Natural killer cell (primary cell): ENCODE measurements around the gene YOD1. TPM values are rescaled to one million over a fixed set of nuclear protein-coding genes. Genes with fewer than 3 reads are reported as not detected.

Experiments
- ATAC-seq, 3 donors: fragments of 150-1000 bp in 2 of 3; fragments of 200-7000 bp in 1 of 3; cut with Tn5 transposase; 1 replicate in 1 of 3; 2 replicates in 2 of 3; pipeline ENCODE4 v1.10.0; 2021; ENCODE audit warnings: mild to moderate bottlenecking in 2 of 3, moderate library complexity in 2 of 3
- DNase-seq, 2 donors: peaks; one replicate each; pipeline versions ENCODE4 v3.0.0 to v3.0.0-alpha.2; 2013 to 2021; ENCODE audit warnings: mixed read lengths in 1 of 2
- H3K27ac ChIP-seq: one replicate; pipeline ENCODE4 v1.5.1; 2013; ENCODE audit warnings: mild to moderate bottlenecking, low read length
- H3K27me3 ChIP-seq: one replicate; pipeline ENCODE4 v1.6.1; 2013; ENCODE audit warnings: low read length; ENCODE audit not compliant: control insufficient read depth, insufficient read depth
- H3K36me3 ChIP-seq: one replicate; pipeline ENCODE4 v1.6.1; 2013; ENCODE audit warnings: low read length; ENCODE audit not compliant: control insufficient read depth, insufficient read depth
- H3K4me1 ChIP-seq: one replicate; pipeline ENCODE4 v1.6.1; 2013; ENCODE audit warnings: low read length; ENCODE audit not compliant: control insufficient read depth, insufficient read depth
- H3K4me3 ChIP-seq: one replicate; pipeline ENCODE4 v1.5.1; 2013; ENCODE audit warnings: low read length
- H3K9me3 ChIP-seq: one replicate; pipeline ENCODE4 v1.6.1; 2013; ENCODE audit warnings: low read length; ENCODE audit not compliant: control insufficient read depth, insufficient read depth
- H3K27ac Mint-ChIP-seq, 2 donors: one replicate each; pipeline ENCODE4 v1.8.0; 2022; ENCODE audit warnings: mild to moderate bottlenecking in 2 of 2, mixed read lengths in 2 of 2, moderate library complexity in 1 of 2
- H3K27me3 Mint-ChIP-seq, 2 donors: one replicate each; pipeline ENCODE4 v1.8.0; 2022; ENCODE audit warnings: low read depth in 2 of 2, mixed read lengths in 2 of 2
- H3K36me3 Mint-ChIP-seq: one replicate; pipeline ENCODE4 v1.8.0; 2022; ENCODE audit warnings: mixed read lengths
- H3K4me1 Mint-ChIP-seq, 2 donors: one replicate each; pipeline ENCODE4 v1.8.0; 2022; ENCODE audit warnings: mixed read lengths in 2 of 2
- H3K4me3 Mint-ChIP-seq: one replicate; pipeline ENCODE4 v1.8.0; 2022; ENCODE audit warnings: mild to moderate bottlenecking, moderate library complexity, mixed read lengths
- H3K9me3 Mint-ChIP-seq, 2 donors: one replicate each; pipeline ENCODE4 v1.8.0; 2022; ENCODE audit warnings: mixed read lengths in 2 of 2
- WGBS: methylation state at CpG from one replicate; pipeline ENCODE4 v1.1.7; 2013; ENCODE audit warnings: missing lambda C conversion rate; ENCODE audit not compliant: insufficient coverage; 5-methylcytosine and 5-hydroxymethylcytosine counted together
- intact Hi-C: fragments of 100-400 bp; cut with micrococcal nuclease; formaldehyde crosslinking; loops from one replicate; pipeline ENCODE4 v1.14.2; 2022
- total RNA-seq, 4 donors: library from RNA; stranded (reverse); fragments of 120-200 nt in 1 of 4; gene quantifications; one replicate each; pipeline versions ENCODE4 v1.2.3 to v1.2.4, GENCODE V29; 2013 to 2022
- TF ChIP-seq, protein P1 (sequence below): fragments of 200-600 bp; IDR thresholded peaks from one replicate; pipeline ENCODE4 v1.8.0; 2022; ENCODE audit warnings: antibody characterized with exemption

The YOD1 gene
- total RNA-seq, 3 donors from 2014 or later (not counting 1 experiment from before 2014, with no cell fraction given) = 20.6 to 22.8 (median 21.2) TPM

DNA sequence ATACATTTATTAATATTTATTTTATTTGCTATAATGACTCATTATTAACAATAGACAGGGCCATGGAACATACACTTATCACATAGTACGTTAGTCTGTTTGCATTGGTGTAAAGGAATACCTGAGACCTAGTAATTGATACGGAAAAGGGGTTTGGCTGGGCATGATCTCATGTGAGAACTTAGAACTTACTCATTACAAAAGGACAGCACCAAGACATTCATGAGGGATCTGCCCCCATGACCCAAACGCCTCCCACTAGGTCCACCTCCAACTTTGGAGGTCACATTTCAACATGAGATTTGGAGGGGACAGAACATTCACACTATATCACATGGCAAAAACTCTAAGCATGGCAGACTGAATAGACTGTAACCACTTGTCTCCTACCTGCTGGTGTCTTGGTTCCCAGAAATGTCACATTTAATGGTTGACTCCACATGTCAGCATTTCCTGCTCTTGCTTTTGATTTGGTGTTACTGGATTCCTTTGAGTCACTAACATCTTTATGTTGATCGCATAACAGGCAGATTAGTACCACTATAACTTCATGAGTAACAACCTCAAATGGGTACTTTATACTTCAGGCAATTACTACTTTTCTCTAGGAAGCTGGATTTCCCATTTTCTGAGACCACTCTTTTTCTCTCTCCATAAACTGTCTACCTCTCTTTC lies 15.0 kb downstream of the YOD1 start:
- no peaks in the 10 kb centered on the region for H3K36me3 Mint-ChIP-seq
- intact Hi-C loops = no loop called here
- ATAC-seq = no peak

DNA sequence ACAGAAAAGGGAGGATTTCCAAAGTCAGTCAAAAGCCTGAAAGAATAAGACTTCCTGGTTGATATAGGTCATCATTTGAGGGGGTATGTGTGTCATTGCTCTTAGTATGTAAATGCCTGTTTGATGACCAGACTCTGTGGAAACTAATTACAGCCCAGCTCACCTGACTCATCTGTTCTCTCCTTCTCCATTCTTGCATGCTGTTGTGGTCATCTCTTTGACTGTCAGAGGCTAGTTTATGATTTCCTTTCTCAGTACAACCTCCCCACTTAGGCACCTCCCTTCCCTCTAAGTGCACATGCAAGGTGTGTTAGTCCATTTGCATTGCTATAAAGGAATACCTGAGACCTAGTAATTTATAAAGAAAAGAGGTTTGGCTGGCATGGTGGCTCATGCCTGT lies 16.0 kb downstream of the YOD1 start:
- H3K4me1 ChIP-seq = no peaks in the 10 kb centered on the region
- H3K9me3 Mint-ChIP-seq = no peaks in the 10 kb centered on the region
- intact Hi-C loops = no loop called here
- H3K27me3 ChIP-seq = peaks cover 13% of the 10 kb centered on the region
- H3K4me3 Mint-ChIP-seq = no peak overlapping the region
- H3K36me3 ChIP-seq = no peaks in the 10 kb centered on the region
- no peaks in the 10 kb centered on the region for H3K9me3 ChIP-seq
- DNase-seq (no peak), ATAC-seq (no peak)
- H3K27ac Mint-ChIP-seq = no peak overlapping the region
- peaks cover 21 to 29% of the 10 kb centered on the region in 2 donors for H3K27me3 Mint-ChIP-seq
- TF ChIP-seq, protein P1, sequence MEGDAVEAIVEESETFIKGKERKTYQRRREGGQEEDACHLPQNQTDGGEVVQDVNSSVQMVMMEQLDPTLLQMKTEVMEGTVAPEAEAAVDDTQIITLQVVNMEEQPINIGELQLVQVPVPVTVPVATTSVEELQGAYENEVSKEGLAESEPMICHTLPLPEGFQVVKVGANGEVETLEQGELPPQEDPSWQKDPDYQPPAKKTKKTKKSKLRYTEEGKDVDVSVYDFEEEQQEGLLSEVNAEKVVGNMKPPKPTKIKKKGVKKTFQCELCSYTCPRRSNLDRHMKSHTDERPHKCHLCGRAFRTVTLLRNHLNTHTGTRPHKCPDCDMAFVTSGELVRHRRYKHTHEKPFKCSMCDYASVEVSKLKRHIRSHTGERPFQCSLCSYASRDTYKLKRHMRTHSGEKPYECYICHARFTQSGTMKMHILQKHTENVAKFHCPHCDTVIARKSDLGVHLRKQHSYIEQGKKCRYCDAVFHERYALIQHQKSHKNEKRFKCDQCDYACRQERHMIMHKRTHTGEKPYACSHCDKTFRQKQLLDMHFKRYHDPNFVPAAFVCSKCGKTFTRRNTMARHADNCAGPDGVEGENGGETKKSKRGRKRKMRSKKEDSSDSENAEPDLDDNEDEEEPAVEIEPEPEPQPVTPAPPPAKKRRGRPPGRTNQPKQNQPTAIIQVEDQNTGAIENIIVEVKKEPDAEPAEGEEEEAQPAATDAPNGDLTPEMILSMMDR = no peak
- H3K4me1 Mint-ChIP-seq = no peaks in the 10 kb centered on the region
- no peaks in the 10 kb centered on the region for H3K36me3 Mint-ChIP-seq
- no peak overlapping the region for H3K4me3 ChIP-seq
- no peak overlapping the region for H3K27ac ChIP-seq

More for the DNA sequence above, 15.0 kb downstream of the YOD1 start:
- Mint-ChIP-seq H3K9me3 (no peaks in the 10 kb centered on the region), H3K4me1 (no peaks in the 10 kb centered on the region), H3K4me3 (no peak overlapping the region), H3K27ac (no peak overlapping the region), H3K27me3 (peaks cover 17 to 21% of the 10 kb centered on the region in 2 donors)
- Histone ChIP-seq H3K9me3 (no peaks in the 10 kb centered on the region), H3K36me3 (no peaks in the 10 kb centered on the region), H3K27ac (no peak overlapping the region), H3K4me1 (no peaks in the 10 kb centered on the region), H3K4me3 (no peak overlapping the region), H3K27me3 (peaks cover 13% of the 10 kb centered on the region)
- TF ChIP-seq, protein P1 = no peak
- WGBS = 85% methylated on average over 2 of the region's 4 CpGs
- no peak for DNase-seq

DNA sequence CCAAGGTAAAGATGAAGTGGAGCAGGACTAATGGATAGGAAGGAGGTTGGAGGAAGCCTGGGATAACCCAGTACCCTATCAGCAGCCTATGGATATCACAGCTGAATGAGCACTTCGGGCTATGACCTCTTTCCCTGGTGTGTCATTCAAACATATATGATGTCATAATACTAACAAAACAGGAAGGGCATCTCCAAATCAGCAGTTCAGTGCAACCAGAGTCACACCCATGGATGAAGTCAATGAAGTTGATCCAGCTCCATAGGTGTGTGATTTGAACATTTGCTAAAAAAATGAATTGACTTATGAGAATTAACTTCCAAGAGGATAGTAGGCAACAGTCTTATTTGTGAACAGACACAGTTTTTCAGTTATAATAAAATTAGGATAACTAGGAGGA lies 16.8 kb downstream of the YOD1 start:
- Histone ChIP-seq H3K36me3 (no peaks in the 10 kb centered on the region), H3K4me3 (no peak overlapping the region), H3K9me3 (no peaks in the 10 kb centered on the region), H3K4me1 (no peaks in the 10 kb centered on the region), H3K27me3 (peaks cover 13% of the 10 kb centered on the region), H3K27ac (no peak overlapping the region)
- Mint-ChIP-seq H3K36me3 (no peaks in the 10 kb centered on the region), H3K4me1 (no peaks in the 10 kb centered on the region), H3K27ac (no peak overlapping the region), H3K9me3 (no peaks in the 10 kb centered on the region), H3K4me3 (no peak overlapping the region), H3K27me3 (peaks cover 21 to 36% of the 10 kb centered on the region in 2 donors)
- ATAC-seq (no peak), DNase-seq (no peak)
- TF ChIP-seq, protein P1 = no peak
- WGBS = no CpG with 5 or more reads among the region's 1 CpG
- intact Hi-C loops = no loop called here

DNA sequence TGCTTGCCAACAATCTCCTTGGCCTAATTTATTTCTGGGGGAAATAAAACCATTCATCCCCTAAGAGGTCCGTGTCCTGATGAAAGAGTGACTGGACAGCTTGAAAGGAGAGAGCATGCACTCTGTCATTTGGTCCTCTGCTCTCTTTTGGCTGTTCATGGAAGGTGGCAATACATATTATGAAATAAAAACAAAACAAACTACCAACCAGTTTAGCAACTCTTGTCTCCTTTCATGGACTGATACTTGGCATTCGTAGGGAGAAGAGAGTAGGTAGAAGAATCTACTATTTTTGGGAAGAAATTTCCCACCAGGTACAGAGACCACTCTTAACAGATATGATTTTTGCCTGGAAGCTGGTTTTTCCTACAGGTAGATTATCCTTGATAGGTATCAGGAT lies 17.7 kb downstream of the YOD1 start:
- Histone ChIP-seq H3K9me3 (no peaks in the 10 kb centered on the region), H3K4me3 (no peak overlapping the region), H3K27ac (no peak overlapping the region), H3K4me1 (no peaks in the 10 kb centered on the region), H3K36me3 (no peaks in the 10 kb centered on the region), H3K27me3 (peaks cover 13% of the 10 kb centered on the region)
- Mint-ChIP-seq H3K4me3 (no peak overlapping the region), H3K27ac (no peak overlapping the region), H3K9me3 (no peaks in the 10 kb centered on the region), H3K4me1 (no peaks in the 10 kb centered on the region), H3K36me3 (no peaks in the 10 kb centered on the region), H3K27me3 (peaks cover 28 to 45% of the 10 kb centered on the region in 2 donors)
- intact Hi-C loops = no loop called here
- TF ChIP-seq, protein P1 = no peak
- WGBS = 86% methylated on average over 1 of the region's 2 CpGs
- ATAC-seq (no peak), DNase-seq (no peak)
